Transverse colon (tissue), 4 donors: Measurements from ENCODE around the gene STPG3. TPM values are rescaled to one million over a fixed set of nuclear protein-coding genes. Genes with fewer than 3 reads are reported as not detected.

Experiments used
- DNase-seq: peaks from one replicate; pipeline ENCODE4 v3.0.0-alpha.2; 2019
- H3K27ac ChIP-seq, 4 donors: fragments of 200-600 bp; sonication (generic); 2 replicates each; pipeline ENCODE4 v1.5.1; 2016 to 2018; ENCODE audit warnings: inconsistent platforms in 4 of 4
- H3K27me3 ChIP-seq: fragments of 200-600 bp; sonication (generic); 2 replicates; pipeline ENCODE4 v1.5.1; 2017; ENCODE audit warnings: inconsistent platforms
- H3K36me3 ChIP-seq, 4 donors: fragments of 200-600 bp; sonication (generic); 2 replicates each; pipeline ENCODE4 v1.5.1; 2017 to 2019; ENCODE audit warnings: inconsistent platforms in 4 of 4
- H3K4me1 ChIP-seq, 4 donors: fragments of 200-600 bp; sonication (generic); 2 replicates each; pipeline ENCODE4 v1.5.1; 2017 to 2020; ENCODE audit warnings: inconsistent platforms in 4 of 4
- H3K4me3 ChIP-seq, 4 donors: fragments of 200-600 bp; sonication (generic); 1 replicate in 1 of 4; 2 replicates in 3 of 4; pipeline versions ENCODE4 v1.5.1 to v1.6.1; 2017 to 2019; ENCODE audit warnings: inconsistent platforms in 4 of 4
- H3K9me3 ChIP-seq, 2 donors: fragments of 200-600 bp; sonication (generic); 2 replicates each; pipeline ENCODE4 v1.5.1; 2017 to 2019; ENCODE audit warnings: inconsistent platforms in 2 of 2
- CTCF ChIP-seq, 5 experiments: fragments of 200-600 bp in 3 of 5; fragments of 450-650 bp in 2 of 5; sonication (generic) in 3 of 5; IDR thresholded peaks; 1 replicate in 2 of 5; 2 replicates in 3 of 5; pipeline ENCODE4 v1.5.1; 2016 to 2017; ENCODE audit warnings: antibody characterized with exemption in 5 of 5, inconsistent platforms in 3 of 5, mild to moderate bottlenecking in 2 of 5, moderate library complexity in 1 of 5
- EP300 ChIP-seq: sonication (generic); formaldehyde crosslinking; IDR thresholded peaks from one replicate; pipeline ENCODE4 v1.6.1; 2017; ENCODE audit warnings: antibody characterized with exemption, low read depth
- POLR2A ChIP-seq: fragments of 450-650 bp; IDR thresholded peaks from one replicate; pipeline ENCODE4 v1.6.1; 2016; ENCODE audit warnings: antibody characterized with exemption, mild to moderate bottlenecking, moderate library complexity
- POLR2AphosphoS5 ChIP-seq, 3 donors: sonication (generic); formaldehyde crosslinking; IDR thresholded peaks; one replicate each; pipeline ENCODE4 v1.6.1; 2016; ENCODE audit warnings: antibody characterized with exemption in 3 of 3
- WGBS, 2 donors: methylation state at CpG; one replicate each; pipeline ENCODE4 v1.1.5; 2018; ENCODE audit warnings: low coverage in 1 of 2; 5-methylcytosine and 5-hydroxymethylcytosine counted together
- in situ Hi-C, 4 donors: fragments of 200-750 bp; cut with MboI; loops; one replicate each; pipeline versions ENCODE4 v1.15.0 to v1.15.1; 2017; ENCODE audit warnings: low sequenced_read_pairs in 3 of 4, low pct_ligation_motif_present in 1 of 4, low pct_unique_long_range_greater_than_20kb in 1 of 4
- intact Hi-C: fragments of 100-400 bp; cut with DNase I; formaldehyde crosslinking; loops from one replicate; pipeline ENCODE4 v1.15.1; 2023; ENCODE audit warnings: low total_unique reads
- total RNA-seq, 4 donors: library from RNA; depleted of rRNA; stranded (reverse); fragments of >200 nt; gene quantifications; one replicate each; pipeline ENCODE4 v1.1.0, GENCODE V29; 2016

The STPG3 gene
- total RNA-seq, 4 donors from 2014 or later: not detected

- H3K36me3 ChIP-seq: no peaks in the 10 kb centered on the region
- H3K27me3 ChIP-seq: peaks cover 72% of the 10 kb centered on the region
- peak; percentile 44 for DNase-seq
- peak overlapping the region; percentile 86 to 91 (median 88) for H3K27ac ChIP-seq
- intact Hi-C loops (no loop called here), in situ Hi-C loops (loop anchor here in 2 of 4 donors (25.0 kb wide), 1 partner anchor 116 kb away; the partner anchor contains the start of genes EXD3 (in 2 of the 2) and NOXA1 (in 2 of the 2))
- peak overlapping the region; percentile 0 to 52 (median 44) for H3K4me3 ChIP-seq
- 26% methylated on average over 33 of the region's 78 CpGs; no CpG with 5 or more reads in 1 of the 2 donors for WGBS, 2 donors
- TF ChIP-seq POLR2AphosphoS5 (IDR thresholded peaks at IDR 0.05) (peak in 2 of 3 donors; percentile 12 to 69), POLR2A (no peak)
- no peaks in the 10 kb centered on the region for H3K9me3 ChIP-seq
- H3K4me1 ChIP-seq: peaks cover 6 to 61% (median 47%) of the 10 kb centered on the region in 4 donors
These were observed 45.0 kb downstream of the STPG3 start for GRCh38 chr9:137295849-137296669.

DNA sequence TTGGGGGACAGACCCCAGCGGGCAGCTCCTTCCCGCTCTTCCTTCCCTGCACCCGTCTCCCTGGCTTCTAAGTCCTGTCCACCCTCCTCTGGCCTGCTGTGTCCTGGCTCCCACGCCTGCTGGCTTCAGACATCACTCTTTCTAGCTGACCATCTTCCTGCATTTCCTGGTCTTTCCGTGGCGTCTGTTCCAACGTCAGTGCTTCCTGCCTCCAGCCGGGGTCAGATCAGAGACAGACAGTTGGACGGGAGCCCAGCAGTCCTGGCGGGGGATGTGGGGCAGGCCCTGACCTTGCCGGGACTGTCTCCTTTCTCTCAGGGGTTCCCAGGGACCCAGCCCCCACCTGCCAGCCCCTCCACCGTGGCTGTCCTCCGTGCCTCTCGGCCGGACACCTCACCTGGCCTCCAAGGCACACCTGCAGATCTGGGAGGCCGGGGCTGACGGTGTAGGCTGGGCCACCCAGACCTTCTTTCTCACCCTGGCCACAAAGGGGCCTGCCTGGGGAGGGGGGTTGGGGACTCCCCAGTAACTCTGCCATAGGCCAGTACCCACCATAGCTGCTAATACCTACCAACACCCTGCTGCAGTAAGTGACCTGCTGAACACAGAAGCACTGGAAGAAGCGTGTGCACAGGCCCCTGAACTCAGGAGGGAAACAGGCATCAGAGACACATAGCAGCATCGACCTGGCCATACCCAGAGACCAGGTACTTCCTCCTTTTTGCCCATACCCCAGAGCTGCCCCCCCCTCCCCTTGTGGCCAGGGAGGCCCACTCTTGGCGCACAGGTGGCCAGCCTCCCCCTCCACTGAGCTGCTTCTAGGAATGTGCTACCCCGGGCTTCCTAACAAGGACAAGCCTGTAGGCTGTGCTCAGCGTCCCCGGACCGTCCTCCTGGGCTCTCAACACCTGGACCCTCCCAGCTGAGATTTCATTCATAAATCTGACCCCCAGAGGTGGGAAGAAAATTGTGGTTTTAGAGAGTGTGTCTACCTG lies 45.9 kb downstream of the STPG3 start:
- no peaks in the 10 kb centered on the region for H3K9me3 ChIP-seq
- TF ChIP-seq EP300 (no peak), POLR2AphosphoS5 (IDR thresholded peaks at IDR 0.05) (peak in 2 of 3 donors; percentile 44 to 81), POLR2A (peak; percentile 67), CTCF (IDR thresholded peaks at IDR 0.05) (peak in 1 of 5 experiments; percentile 30)
- peak overlapping the region in 3 of 4 donors; percentile 39 to 52 (median 49) for H3K4me3 ChIP-seq
- H3K27ac ChIP-seq: peak overlapping the region; percentile 86 to 91 (median 88)
- peaks cover 6 to 64% (median 49%) of the 10 kb centered on the region in 4 donors for H3K4me1 ChIP-seq
- WGBS, 2 donors: 39% methylated on average over 24 of the region's 24 CpGs; no CpG with 5 or more reads in 1 of the 2 donors
- peak; percentile 77 for DNase-seq
- H3K27me3 ChIP-seq: peaks cover 76% of the 10 kb centered on the region
- in situ Hi-C loops: loop anchor here in 2 of 4 donors (25.0 kb wide), 1 partner anchor 115 kb away; the partner anchor contains the start of genes EXD3 (in 2 of the 2) and NOXA1 (in 2 of the 2)
- intact Hi-C loops: no loop called here
- no peaks in the 10 kb centered on the region for H3K36me3 ChIP-seq

GRCh38 chr9:137297966-137298365 lies 46.9 kb downstream of the STPG3 start:
- H3K4me3 ChIP-seq: peak overlapping the region in 3 of 4 donors; percentile 59 to 69 (median 63)
- in situ Hi-C loops: loop anchor here in 2 of 4 donors (25.0 kb wide), 1 partner anchor 114 kb away; the partner anchor contains the start of genes EXD3 (in 2 of the 2) and NOXA1 (in 2 of the 2)
- no peak for DNase-seq
- H3K4me1 ChIP-seq: peaks cover 6 to 65% (median 52%) of the 10 kb centered on the region in 4 donors
- peak overlapping the region; percentile 86 to 91 (median 88) for H3K27ac ChIP-seq
- H3K36me3 ChIP-seq: no peaks in the 10 kb centered on the region
- H3K9me3 ChIP-seq: no peaks in the 10 kb centered on the region
- intact Hi-C loops: no loop called here
- TF ChIP-seq EP300 (no peak), POLR2AphosphoS5 (IDR thresholded peaks at IDR 0.05) (no peak), CTCF (IDR thresholded peaks at IDR 0.05) (no peak), POLR2A (no peak)
- peaks cover 73% of the 10 kb centered on the region for H3K27me3 ChIP-seq
- WGBS, 2 donors: 40% methylated on average over 7 of the region's 7 CpGs; no CpG with 5 or more reads in 1 of the 2 donors

GRCh38 chr9:137298401-137299202 lies 47.5 kb downstream of the STPG3 start:
- Histone ChIP-seq H3K4me3 (peak overlapping the region in 3 of 4 donors; percentile 59 to 69 (median 63)), H3K4me1 (peaks cover 11 to 70% (median 57%) of the 10 kb centered on the region in 4 donors), H3K9me3 (no peaks in the 10 kb centered on the region), H3K27me3 (peaks cover 69% of the 10 kb centered on the region), H3K27ac (peak overlapping the region; percentile 86 to 91 (median 88)), H3K36me3 (no peaks in the 10 kb centered on the region)
- peak; percentile 76 for DNase-seq
- in situ Hi-C loops: loop anchor here in 2 of 4 donors (25.0 kb wide), 1 partner anchor 114 kb away; the partner anchor contains the start of genes EXD3 (in 2 of the 2) and NOXA1 (in 2 of the 2)
- intact Hi-C loops: no loop called here
- WGBS, 2 donors: 19 to 43% methylated on average over 12 to 24 of the region's 24 CpGs
- TF ChIP-seq POLR2A: peak; percentile 70
- no peak for TF ChIP-seq EP300
- peak; percentile 56 to 72 (median 57) for TF ChIP-seq POLR2AphosphoS5 (IDR thresholded peaks at IDR 0.05)
- TF ChIP-seq CTCF (IDR thresholded peaks at IDR 0.05): no peak
